Measurements from ENCODE around the gene FUT6.

The FUT6 gene

GRCh38 chr19:5814123-5814851 is 25.2 kb downstream of the FUT6 start:
- no peak for TF ChIP-seq CTCF (conservative IDR thresholded peaks at IDR 0.05; ENCODE audit: low read depth, low read length)
- H3K4me3 ChIP-seq (ENCODE audit: low read depth, low read length): no peak overlapping the region

GRCh38 chr19:5811117-5811516 is 28.4 kb downstream of the FUT6 start:
- H3K4me3 ChIP-seq (ENCODE audit: low read depth, low read length): no peak overlapping the region
- no peak for TF ChIP-seq CTCF (conservative IDR thresholded peaks at IDR 0.05; ENCODE audit: low read depth, low read length)
- DNase-seq (ENCODE audit: low read depth): no peak

More at GRCh38 chr19:5814123-5814851, 25.2 kb downstream of the FUT6 start:
- DNase-seq (ENCODE audit: low read depth): no peak

GRCh38 chr19:5809469-5809868 is 30.0 kb downstream of the FUT6 start:
- no peak for DNase-seq (ENCODE audit: low read depth)
- TF ChIP-seq CTCF (conservative IDR thresholded peaks at IDR 0.05; ENCODE audit: low read depth, low read length): no peak

GRCh38 chr19:5809053-5809452 is 30.4 kb downstream of the FUT6 start:
- no peak for TF ChIP-seq CTCF (conservative IDR thresholded peaks at IDR 0.05; ENCODE audit: low read depth, low read length)
- no peak for DNase-seq (ENCODE audit: low read depth)
- no peak overlapping the region for H3K4me3 ChIP-seq (ENCODE audit: low read depth, low read length)

More at GRCh38 chr19:5809469-5809868, 30.0 kb downstream of the FUT6 start:
- no peak overlapping the region for H3K4me3 ChIP-seq (ENCODE audit: low read depth, low read length)

- H3K4me3 ChIP-seq (ENCODE audit: low read depth, low read length): no peak overlapping the region
- DNase-seq (ENCODE audit: low read depth): no peak
- TF ChIP-seq CTCF (conservative IDR thresholded peaks at IDR 0.05; ENCODE audit: low read depth, low read length): no peak
Observed at GRCh38 chr19:5808120-5808816, 31.2 kb downstream of the FUT6 start.

GRCh38 chr19:5806905-5807304 is 32.6 kb downstream of the FUT6 start:
- TF ChIP-seq CTCF (conservative IDR thresholded peaks at IDR 0.05; ENCODE audit: low read depth, low read length): no peak
- DNase-seq (ENCODE audit: low read depth): no peak
- no peak overlapping the region for H3K4me3 ChIP-seq (ENCODE audit: low read depth, low read length)

GRCh38 chr19:5806133-5806489 is 33.4 kb downstream of the FUT6 start:
- TF ChIP-seq CTCF (conservative IDR thresholded peaks at IDR 0.05; ENCODE audit: low read depth, low read length): no peak
- no peak overlapping the region for H3K4me3 ChIP-seq (ENCODE audit: low read depth, low read length)
- DNase-seq (ENCODE audit: low read depth): no peak
